HCT116 (cell line): Measurements from ENCODE around the gene VPS11.

Source experiments
- ATF3 ChIP-seq: IDR thresholded peaks from 2 replicates; pipeline ENCODE4 v1.6.1; 2012
- CTCF ChIP-seq, 3 experiments: fragments of 200-600 bp in 1 of 3; sonication (generic) in 1 of 3; IDR thresholded peaks in 2 of 3; conservative IDR thresholded peaks in 1 of 3; 2 replicates each; pipeline ENCODE4 v1.5.1; 2012 to 2017; ENCODE audit warnings: low read depth in 2 of 3, low read length in 2 of 3, antibody characterized with exemption in 1 of 3, borderline replicate concordance in 1 of 3, control low read depth in 1 of 3, mild to moderate bottlenecking in 1 of 3, mixed read lengths in 1 of 3, mixed run types in 1 of 3, moderate library complexity in 1 of 3; ENCODE audit not compliant: insufficient read depth in 1 of 3
- ELF1 ChIP-seq: IDR thresholded peaks from 2 replicates; pipeline ENCODE4 v1.6.1; 2012; ENCODE audit warnings: low read depth, borderline replicate concordance
- JUND ChIP-seq: IDR thresholded peaks from 2 replicates; pipeline ENCODE4 v1.6.1; 2012
- MAX ChIP-seq: IDR thresholded peaks from 2 replicates; pipeline ENCODE4 v1.6.1; 2012
- POLR2AphosphoS5 ChIP-seq: IDR thresholded peaks from 2 replicates; pipeline ENCODE4 v1.6.1; 2011; ENCODE audit warnings: mild to moderate bottlenecking, low read depth, low read length, moderate library complexity
- RAD21 ChIP-seq: IDR thresholded peaks from 2 replicates; pipeline ENCODE4 v1.6.1; 2012; ENCODE audit warnings: low read depth, mild to moderate bottlenecking
- YY1 ChIP-seq: IDR thresholded peaks from 2 replicates; pipeline ENCODE4 v1.6.1; 2011; ENCODE audit warnings: low read length, low read depth, moderate library complexity, mild to moderate bottlenecking; ENCODE audit not compliant: insufficient replicate concordance; ENCODE audit errors: extremely low read depth
- ZBTB33 ChIP-seq: IDR thresholded peaks from 2 replicates; pipeline ENCODE4 v1.6.1; 2011; ENCODE audit warnings: mild to moderate bottlenecking, low read length, moderate library complexity; ENCODE audit not compliant: insufficient replicate concordance; ENCODE audit errors: extremely low read depth

GRCh38 chr11:119091178-119091577 is 23.6 kb downstream of the VPS11 start:
- no peak for TF ChIP-seq POLR2AphosphoS5
- no peak for TF ChIP-seq CTCF (IDR thresholded peaks at IDR 0.05 in 2 of 3, conservative IDR thresholded peaks at IDR 0.05 in 1 of 3; ENCODE audit: borderline replicate concordance in 1 of 3, insufficient read depth in 1 of 3, low read depth in 2 of 3, low read length in 2 of 3)
- TF ChIP-seq ZBTB33, result no peak
- TF ChIP-seq RAD21, result no peak
- no peak for TF ChIP-seq MAX
- TF ChIP-seq ATF3, result no peak
- TF ChIP-seq JUND, result no peak
- TF ChIP-seq ELF1, result no peak
- TF ChIP-seq YY1, result no peak
